HG02798 (cell line): ENCODE results near the gene MEF2D.

Experiments
- ATAC-seq: cut with Tn5 transposase; IDR thresholded peaks from one replicate; pipeline ENCODE4 v1.9.1; 2021; ENCODE audit warnings: mild to moderate bottlenecking; ENCODE audit not compliant: unreplicated experiment, poor library complexity

The MEF2D gene

GRCh38 chr1:156489935-156490293 lies 10.7 kb downstream of the MEF2D start:
- ATAC-seq, result no peak

- peak; percentile 25 for ATAC-seq
These were observed 11.2 kb downstream of the MEF2D start for GRCh38 chr1:156489166-156489934.

GRCh38 chr1:156488566-156489165 lies 11.9 kb downstream of the MEF2D start:
- peak; percentile 60 for ATAC-seq

GRCh38 chr1:156487862-156488261 lies 12.7 kb downstream of the MEF2D start:
- peak; percentile 28 for ATAC-seq

GRCh38 chr1:156486421-156487344 lies 13.9 kb downstream of the MEF2D start:
- ATAC-seq, result no peak

- ATAC-seq, result no peak
These were observed 14.6 kb downstream of the MEF2D start for GRCh38 chr1:156485984-156486383.

GRCh38 chr1:156484480-156485058 lies 16.0 kb downstream of the MEF2D start:
- no peak for ATAC-seq

GRCh38 chr1:156483397-156483796 lies 17.2 kb downstream of the MEF2D start:
- ATAC-seq, result no peak

- ATAC-seq, result no peak
These were observed 18.3 kb downstream of the MEF2D start for GRCh38 chr1:156482276-156482675.

GRCh38 chr1:156481527-156481926 lies 19.0 kb downstream of the MEF2D start:
- peak; percentile 46 for ATAC-seq

GRCh38 chr1:156480411-156481192 lies 20.0 kb downstream of the MEF2D start:
- peak; percentile 57 for ATAC-seq

GRCh38 chr1:156480016-156480370 lies 20.6 kb downstream of the MEF2D start:
- ATAC-seq, result no peak

GRCh38 chr1:156479093-156480015 lies 21.2 kb downstream of the MEF2D start:
- no peak for ATAC-seq

- no peak for ATAC-seq
These were observed 22.3 kb downstream of the MEF2D start for GRCh38 chr1:156478250-156478627.

GRCh38 chr1:156477526-156478249 lies 22.9 kb downstream of the MEF2D start:
- no peak for ATAC-seq

- ATAC-seq, result no peak
These were observed 23.9 kb downstream of the MEF2D start for GRCh38 chr1:156476501-156477298.
